Activated naive CD8-positive, alpha-beta T cell treated with anti-CD3 and anti-CD28 coated beads, Interleukin-2, amount 50 U/mL, for 16 hours (primary cell): ENCODE results near the gene SARM1.

Experiments
- DNase-seq: peaks from one replicate; pipeline ENCODE4 v3.0.0-alpha.2; 2020; ENCODE audit warnings: low read depth, low spot score

SARM1 gene

GRCh38 chr17:28368915-28369683, 2.4 kb upstream of the SARM1 start:
- DNase-seq: no peak

DNA sequence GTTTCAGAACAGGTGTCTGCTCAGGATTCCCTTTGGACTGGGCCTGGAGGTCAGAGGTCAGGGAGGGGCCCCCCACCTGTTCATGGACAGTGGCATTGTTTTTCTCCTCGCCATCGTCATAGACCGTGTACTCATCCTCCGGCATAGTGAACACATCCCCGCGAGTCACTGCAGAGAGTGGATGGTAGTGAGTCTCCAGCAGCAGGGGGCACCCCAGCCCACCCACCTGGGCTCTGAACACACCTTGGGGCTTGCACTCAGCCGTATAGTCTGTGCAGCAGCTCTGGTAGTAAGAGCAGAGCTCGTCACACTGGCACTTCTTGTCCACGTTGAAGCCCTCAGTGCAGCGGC, 1.8 kb upstream of the SARM1 start:
- no peak for DNase-seq

DNA sequence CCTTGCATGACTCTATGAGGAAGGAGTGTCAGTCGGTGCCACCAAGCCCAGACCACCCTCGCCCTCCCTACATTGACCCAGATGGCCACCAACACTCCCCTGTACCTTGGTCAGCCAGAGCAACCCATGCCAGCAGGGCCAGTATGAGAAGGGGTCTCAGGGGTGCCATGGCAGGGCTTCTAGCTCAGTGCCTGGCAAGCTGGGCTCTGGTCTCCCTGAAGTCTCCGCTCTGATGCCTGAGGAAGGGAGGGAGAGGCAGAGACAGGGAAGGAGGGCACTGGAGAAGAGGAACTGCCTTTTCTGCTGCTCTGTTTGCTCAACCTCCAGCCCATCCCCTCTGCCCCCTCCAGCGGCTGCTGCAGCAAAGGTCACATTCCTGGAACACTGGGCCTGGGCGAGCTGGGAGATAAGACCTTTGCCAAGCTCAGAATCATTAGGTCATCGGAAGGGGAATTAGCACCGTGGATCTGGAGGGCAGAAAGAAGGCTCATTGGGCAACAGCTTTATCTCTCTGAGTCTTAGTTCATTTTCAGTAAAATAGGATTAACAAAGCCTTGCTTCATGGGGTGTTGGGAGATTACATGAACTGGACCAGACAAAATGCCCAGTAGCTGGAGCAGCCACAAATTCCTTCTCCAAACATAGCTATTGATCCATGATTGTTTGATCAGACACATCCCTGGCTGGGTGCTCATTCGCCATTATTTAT, 1.3 kb upstream of the SARM1 start, which contains the start of gene VTN:
TSS of gene VTN (minus strand) at position 273 of the 709 bp plus-strand sequence. CDS start at position 169, 104 bp downstream.
- no peak for DNase-seq

GRCh38 chr17:28370744-28371103, 770 bp upstream of the SARM1 start:
- DNase-seq: no peak

DNA sequence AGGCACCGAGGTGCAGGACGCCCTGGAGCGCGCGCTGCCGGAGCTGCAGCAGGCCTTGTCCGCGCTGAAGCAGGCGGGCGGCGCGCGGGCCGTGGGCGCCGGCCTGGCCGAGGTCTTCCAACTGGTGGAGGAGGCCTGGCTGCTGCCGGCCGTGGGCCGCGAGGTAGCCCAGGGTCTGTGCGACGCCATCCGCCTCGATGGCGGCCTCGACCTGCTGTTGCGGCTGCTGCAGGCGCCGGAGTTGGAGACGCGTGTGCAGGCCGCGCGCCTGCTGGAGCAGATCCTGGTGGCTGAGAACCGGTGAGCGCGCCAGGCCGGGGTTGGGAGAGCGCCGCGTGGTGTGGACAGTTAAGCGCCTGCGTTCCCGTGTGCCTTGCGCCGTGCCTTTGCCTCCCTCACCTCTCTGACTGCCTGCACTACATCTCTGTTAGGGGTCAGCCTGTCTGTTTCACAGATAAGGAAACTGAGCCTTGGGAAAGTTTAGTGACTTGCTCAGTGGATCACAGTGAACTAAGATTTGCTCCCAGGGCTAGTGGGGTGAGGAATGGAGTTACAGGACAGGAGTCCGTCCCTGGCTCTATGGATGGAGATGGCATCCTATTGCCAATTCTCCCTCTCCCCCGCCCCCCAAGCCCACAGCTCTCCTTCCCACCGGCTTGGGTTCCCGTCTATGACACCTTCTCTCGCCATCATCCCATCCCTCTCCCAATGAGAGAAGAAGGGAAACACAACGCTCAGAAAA, 880 bp downstream of the SARM1 start:
- DNase-seq: no peak

- no peak for DNase-seq
Observed at GRCh38 chr17:28372945-28373274, 1.4 kb downstream of the SARM1 start.

DNA sequence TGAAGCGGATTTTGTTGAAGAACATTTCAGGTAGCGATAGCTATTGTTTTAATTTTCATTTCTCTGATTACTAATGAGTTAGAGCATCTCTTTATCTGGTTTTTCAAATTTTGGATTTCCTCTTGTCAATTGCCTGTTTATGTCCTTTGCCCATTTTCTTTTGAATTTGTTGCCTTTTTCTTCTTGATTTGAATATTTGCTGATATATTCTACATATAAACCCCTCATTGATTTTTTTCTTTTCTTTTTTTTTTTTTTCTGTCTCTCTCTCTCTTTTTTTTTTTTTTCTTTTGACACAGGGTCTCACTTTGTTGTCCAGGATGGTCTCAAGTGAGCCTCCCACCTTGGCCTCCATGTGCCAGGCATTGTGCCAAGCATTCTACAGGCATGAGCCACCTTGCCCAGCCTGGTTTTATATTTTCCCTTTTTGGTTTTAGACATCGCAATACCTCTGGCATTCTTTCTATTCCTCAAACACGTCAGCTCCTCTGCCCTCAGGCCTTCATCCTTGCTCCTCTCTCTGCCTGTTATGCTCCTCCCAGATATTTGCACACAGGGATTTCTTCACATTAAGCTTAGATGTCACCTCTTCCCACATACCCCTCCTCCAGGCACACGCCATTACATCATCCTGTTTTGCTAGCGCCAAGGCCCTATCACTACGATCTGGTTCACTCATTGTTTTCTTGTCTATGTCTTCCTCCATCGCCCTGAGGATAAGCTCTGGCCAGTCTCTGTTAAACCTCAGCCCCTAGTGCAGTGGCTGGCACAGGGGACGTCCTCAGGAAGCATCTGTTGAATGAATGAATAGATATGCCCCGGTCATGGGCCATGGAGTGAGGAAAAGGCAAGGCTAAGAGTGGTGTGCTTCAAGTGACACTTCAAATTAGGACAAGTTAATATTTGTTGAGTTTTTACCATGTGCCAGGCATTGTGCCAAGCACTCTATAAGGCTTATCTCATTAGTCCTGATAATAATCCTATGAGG, 8.6 kb downstream of the SARM1 start:
- DNase-seq: no peak

GRCh38 chr17:28381141-28381825, 9.8 kb downstream of the SARM1 start:
- DNase-seq: no peak

DNA sequence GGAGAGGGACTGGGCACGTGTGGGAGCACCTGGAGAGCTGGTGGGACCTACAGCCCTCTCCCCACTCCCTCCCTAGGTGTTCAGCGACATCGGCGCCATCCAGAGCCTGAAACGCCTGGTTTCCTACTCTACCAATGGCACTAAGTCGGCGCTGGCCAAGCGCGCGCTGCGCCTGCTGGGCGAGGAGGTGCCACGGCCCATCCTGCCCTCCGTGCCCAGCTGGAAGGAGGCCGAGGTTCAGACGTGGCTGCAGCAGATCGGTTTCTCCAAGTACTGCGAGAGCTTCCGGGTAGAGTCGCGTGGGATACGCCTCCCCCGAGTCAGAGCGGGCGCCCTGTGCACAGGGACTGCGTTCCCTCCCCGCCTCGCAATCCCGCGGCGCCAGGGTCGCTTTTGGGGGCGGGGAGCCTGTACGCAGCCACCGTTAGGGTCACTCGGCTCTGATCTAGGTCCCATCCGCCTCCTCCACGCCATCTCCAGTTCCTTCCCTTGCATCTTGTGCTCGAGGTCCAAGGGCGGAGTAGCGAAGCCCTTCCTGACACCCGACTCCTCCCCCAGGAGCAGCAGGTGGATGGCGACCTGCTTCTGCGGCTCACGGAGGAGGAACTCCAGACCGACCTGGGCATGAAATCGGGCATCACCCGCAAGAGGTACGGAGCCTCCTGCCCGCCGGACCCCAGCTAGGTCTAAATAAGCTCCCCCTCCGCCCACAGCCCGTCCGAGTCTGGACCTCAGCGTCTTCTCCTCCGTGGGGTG, 13.0 kb downstream of the SARM1 start:
- DNase-seq: peak; percentile 20

- no peak for DNase-seq
Observed at GRCh38 chr17:28385037-28385400, 13.5 kb downstream of the SARM1 start.

GRCh38 chr17:28385406-28385805, 13.9 kb downstream of the SARM1 start:
- no peak for DNase-seq

GRCh38 chr17:28386391-28386790, 14.9 kb downstream of the SARM1 start:
- DNase-seq: no peak

- DNase-seq: no peak
Observed at GRCh38 chr17:28388106-28388505, 16.6 kb downstream of the SARM1 start.

- no peak for DNase-seq
Observed at GRCh38 chr17:28390141-28390540, 18.6 kb downstream of the SARM1 start.

GRCh38 chr17:28390563-28390962, 19.1 kb downstream of the SARM1 start:
- DNase-seq: no peak

GRCh38 chr17:28390984-28391383, 19.5 kb downstream of the SARM1 start:
- no peak for DNase-seq

- DNase-seq: no peak
Observed at GRCh38 chr17:28391401-28391800, 19.9 kb downstream of the SARM1 start.

- DNase-seq: no peak
Observed at GRCh38 chr17:28392491-28392890, 21.0 kb downstream of the SARM1 start.

DNA sequence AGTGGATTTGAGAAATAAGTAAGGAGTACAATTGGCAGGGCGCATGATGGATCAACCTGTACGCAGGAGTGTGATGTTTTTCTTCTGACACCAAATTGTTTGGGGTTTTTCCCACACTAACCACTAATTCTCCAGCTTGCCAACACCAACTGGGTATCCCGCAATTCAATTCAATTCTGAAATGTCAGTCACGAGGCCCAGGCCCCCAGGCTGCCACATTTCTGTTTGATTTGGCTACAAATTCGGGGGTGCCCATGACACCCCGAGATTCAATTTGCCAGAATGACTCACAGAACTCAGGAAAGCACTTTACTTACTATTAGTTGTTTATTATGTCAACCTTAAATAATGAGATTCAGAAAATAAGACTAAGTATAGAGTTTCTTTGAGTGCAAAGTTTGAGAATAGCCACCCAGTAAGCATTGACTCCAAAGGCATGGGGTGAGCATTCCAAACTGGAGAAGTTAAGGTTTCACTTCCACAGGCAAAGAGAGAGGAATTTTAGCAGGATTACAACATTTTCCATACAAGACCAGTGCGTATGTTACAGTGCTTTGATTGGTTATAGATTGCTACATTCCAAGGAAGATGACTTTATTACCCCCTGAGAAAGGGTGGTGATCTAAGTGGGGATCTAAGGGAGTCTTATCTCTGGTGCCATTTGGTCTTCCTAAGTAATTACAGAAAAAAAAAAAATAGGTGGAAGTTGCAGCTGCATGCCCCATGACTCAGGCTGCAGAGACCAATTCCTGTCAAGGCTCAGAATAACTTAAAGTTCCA, 23.0 kb downstream of the SARM1 start:
- no peak for DNase-seq
